Subcutaneous adipose tissue (tissue), 4 donors: Measurements from ENCODE around the gene IFNGR1. TPM values are rescaled to one million over a fixed set of nuclear protein-coding genes. Genes with fewer than 3 reads are reported as not detected.

Experiments used
- total RNA-seq, 4 donors: library from RNA; depleted of rRNA; stranded (reverse); fragments of >200 nt; gene quantifications; one replicate each; pipeline ENCODE4 v1.1.0, GENCODE V29; 2016
- TF ChIP-seq, protein P1 (sequence below): fragments of 450-650 bp; IDR thresholded peaks from one replicate; pipeline ENCODE4 v1.5.1; 2016; ENCODE audit warnings: low read depth, mild to moderate bottlenecking, control low read depth, antibody characterized with exemption, moderate library complexity

The IFNGR1 gene
- total RNA-seq, 4 donors from 2014 or later = 174 to 297 (median 208) TPM

- TF ChIP-seq, protein P1, sequence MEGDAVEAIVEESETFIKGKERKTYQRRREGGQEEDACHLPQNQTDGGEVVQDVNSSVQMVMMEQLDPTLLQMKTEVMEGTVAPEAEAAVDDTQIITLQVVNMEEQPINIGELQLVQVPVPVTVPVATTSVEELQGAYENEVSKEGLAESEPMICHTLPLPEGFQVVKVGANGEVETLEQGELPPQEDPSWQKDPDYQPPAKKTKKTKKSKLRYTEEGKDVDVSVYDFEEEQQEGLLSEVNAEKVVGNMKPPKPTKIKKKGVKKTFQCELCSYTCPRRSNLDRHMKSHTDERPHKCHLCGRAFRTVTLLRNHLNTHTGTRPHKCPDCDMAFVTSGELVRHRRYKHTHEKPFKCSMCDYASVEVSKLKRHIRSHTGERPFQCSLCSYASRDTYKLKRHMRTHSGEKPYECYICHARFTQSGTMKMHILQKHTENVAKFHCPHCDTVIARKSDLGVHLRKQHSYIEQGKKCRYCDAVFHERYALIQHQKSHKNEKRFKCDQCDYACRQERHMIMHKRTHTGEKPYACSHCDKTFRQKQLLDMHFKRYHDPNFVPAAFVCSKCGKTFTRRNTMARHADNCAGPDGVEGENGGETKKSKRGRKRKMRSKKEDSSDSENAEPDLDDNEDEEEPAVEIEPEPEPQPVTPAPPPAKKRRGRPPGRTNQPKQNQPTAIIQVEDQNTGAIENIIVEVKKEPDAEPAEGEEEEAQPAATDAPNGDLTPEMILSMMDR = no peak
These were observed 47.1 kb downstream of the IFNGR1 start for GRCh38 chr6:137171824-137172733.

DNA sequence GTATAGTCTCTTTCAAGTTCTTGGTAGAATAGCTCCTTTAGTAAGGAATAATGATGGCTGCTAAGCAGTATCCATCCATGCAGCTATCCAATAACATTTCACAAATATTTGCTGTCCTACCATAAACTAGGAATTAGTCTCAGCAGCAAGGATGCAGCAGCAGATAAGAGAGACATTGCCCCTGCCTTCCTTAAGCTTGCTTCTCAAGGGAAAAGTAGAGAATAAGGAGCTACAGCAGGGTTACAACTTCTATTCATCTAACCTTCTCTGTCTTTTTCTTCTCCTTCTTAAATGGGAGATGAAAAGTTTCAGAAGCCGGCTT lies 48.2 kb downstream of the IFNGR1 start:
- TF ChIP-seq, protein P1 = no peak

DNA sequence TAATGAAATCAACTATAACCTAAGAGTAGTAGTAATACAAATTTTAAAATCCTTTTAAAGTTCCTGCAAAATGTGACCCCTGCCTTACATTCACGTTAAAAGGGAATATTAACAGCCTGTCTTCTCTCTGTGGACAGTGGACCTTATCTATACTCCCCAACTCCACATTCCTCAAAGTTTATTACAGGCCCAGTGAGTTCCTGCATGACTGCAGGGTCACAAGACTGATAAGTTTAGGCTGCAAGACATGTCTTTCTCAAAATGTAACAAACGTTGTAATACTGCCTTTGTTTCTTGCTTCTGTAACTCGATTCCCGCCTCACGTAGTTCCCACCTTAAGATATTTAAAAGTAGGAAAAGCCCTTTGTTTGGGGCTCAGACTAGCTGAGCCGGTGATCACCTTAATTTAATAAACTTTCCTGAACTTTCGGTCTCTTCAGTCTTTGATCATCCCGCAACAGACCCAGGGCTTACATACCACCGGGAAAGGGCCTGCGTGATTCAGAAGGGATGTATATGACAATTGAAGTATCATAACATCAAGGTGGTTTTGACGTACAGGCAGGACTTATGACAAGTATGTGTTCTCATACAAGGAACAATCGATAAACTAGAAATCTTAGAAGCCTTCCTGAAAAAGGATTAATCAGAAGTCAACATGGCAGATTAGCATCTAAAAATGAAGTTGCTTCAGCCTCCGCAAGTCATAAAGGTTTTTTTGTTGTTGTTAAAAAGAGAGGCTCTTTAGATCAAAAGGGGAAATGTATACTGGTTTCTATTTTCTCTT lies 48.7 kb downstream of the IFNGR1 start:
- TF ChIP-seq, protein P1 = no peak

DNA sequence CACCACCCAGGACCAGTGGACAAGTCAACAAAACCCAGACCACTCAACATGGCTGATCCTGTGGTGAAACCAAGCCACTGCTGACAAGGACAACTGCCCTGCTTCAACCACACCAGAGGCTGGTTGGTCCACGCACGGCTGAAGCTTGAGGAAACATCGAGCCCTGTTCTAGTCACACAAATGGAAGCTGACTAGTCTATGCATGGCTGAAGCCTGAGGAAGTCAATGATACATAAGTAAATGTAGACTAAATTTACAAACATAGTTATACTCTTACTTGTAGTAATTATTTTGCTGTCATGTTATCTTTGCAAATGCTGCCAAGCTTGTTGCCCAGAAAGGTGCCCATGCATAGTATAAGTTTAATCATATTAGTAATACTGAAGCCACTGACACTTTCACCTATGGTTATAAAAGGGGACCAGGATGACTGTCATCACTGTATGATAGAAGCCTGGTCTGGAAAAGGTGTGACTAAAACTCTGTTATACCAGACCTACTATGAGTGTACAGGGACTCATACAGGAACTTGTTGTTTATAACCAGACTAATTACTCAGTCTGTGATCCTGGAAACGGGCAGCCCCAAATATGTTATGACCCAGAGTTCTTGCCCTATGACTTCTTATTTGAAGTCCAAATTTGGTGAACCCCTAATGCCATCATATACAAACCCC lies 51.3 kb downstream of the IFNGR1 start:
- TF ChIP-seq, protein P1 = no peak

- TF ChIP-seq, protein P1 = no peak
These were observed 52.7 kb downstream of the IFNGR1 start for GRCh38 chr6:137166247-137167098.

- TF ChIP-seq, protein P1 = no peak
These were observed 53.6 kb downstream of the IFNGR1 start for GRCh38 chr6:137165375-137166246.
